SK-N-SH treated with all-trans-retinoic acid at 6 μM for 48 hours (cell line): ENCODE measurements around the gene DMD.

Experiments used
- ATAC-seq: fragments of 200-7000 bp; cut with Tn5 transposase; 3 replicates; pipeline ENCODE4 v1.9.1; 2020; ENCODE audit warnings: mild to moderate bottlenecking, moderate library complexity
- ARNTL ChIP-seq: fragments of 450-650 bp; formaldehyde crosslinking; IDR thresholded peaks from 2 replicates; pipeline ENCODE4 v1.5.0; 2020; ENCODE audit warnings: low read depth, mild to moderate bottlenecking, moderate library complexity, borderline replicate concordance
- BACH2 ChIP-seq: fragments of 250-450 bp; sonication (Bioruptor Pico); IDR thresholded peaks from 2 replicates; pipeline ENCODE4 v1.9.0; 2021; ENCODE audit warnings: mild to moderate bottlenecking, borderline replicate concordance
- CSDC2 ChIP-seq: fragments of 250-450 bp; sonication (Bioruptor Pico); IDR thresholded peaks from 2 replicates; pipeline ENCODE4 v1.5.0; 2020; ENCODE audit warnings: mild to moderate bottlenecking, moderate library complexity
- ESRRG ChIP-seq: fragments of 250-450 bp; sonication (Bioruptor Pico); IDR thresholded peaks from 2 replicates; pipeline ENCODE4 v1.6.1; 2021; ENCODE audit warnings: mild to moderate bottlenecking
- GLIS3 ChIP-seq: fragments of 250-450 bp; sonication (Bioruptor Pico); IDR thresholded peaks from 2 replicates; pipeline ENCODE4 v1.5.0; 2020; ENCODE audit warnings: mild to moderate bottlenecking, moderate library complexity
- ISL1 ChIP-seq: fragments of 250-450 bp; sonication (Bioruptor Pico); IDR thresholded peaks from 2 replicates; pipeline ENCODE4 v2.1.2; 2022; ENCODE audit warnings: mild to moderate bottlenecking, moderate library complexity
- OSR1 ChIP-seq: fragments of 250-450 bp; sonication (Bioruptor Pico); IDR thresholded peaks from 2 replicates; pipeline ENCODE4 v1.8.0; 2022; ENCODE audit warnings: moderate library complexity, mild to moderate bottlenecking, inconsistent platforms
- POU6F1 ChIP-seq: fragments of 250-450 bp; sonication (Bioruptor Pico); IDR thresholded peaks from 2 replicates; pipeline ENCODE4 v1.8.0; 2021; ENCODE audit warnings: low read depth, mild to moderate bottlenecking, moderate library complexity, borderline replicate concordance
- PPARA ChIP-seq: fragments of 250-450 bp; sonication (Bioruptor Pico); IDR thresholded peaks from 2 replicates; pipeline ENCODE4 v1.5.0; 2020; ENCODE audit warnings: mild to moderate bottlenecking, borderline replicate concordance
- RARB ChIP-seq: fragments of 250-450 bp; sonication (Bioruptor Pico); IDR thresholded peaks from 2 replicates; pipeline ENCODE4 v1.8.0; 2021; ENCODE audit warnings: mild to moderate bottlenecking, moderate library complexity
- SNAI2 ChIP-seq: fragments of 250-450 bp; sonication (Bioruptor Pico); IDR thresholded peaks from 2 replicates; pipeline ENCODE4 v1.5.0; 2020; ENCODE audit warnings: mild to moderate bottlenecking, moderate library complexity
- TCF4 ChIP-seq: fragments of 250-450 bp; sonication (Bioruptor Pico); IDR thresholded peaks from 2 replicates; pipeline ENCODE4 v1.8.0; 2021; ENCODE audit warnings: mild to moderate bottlenecking, moderate library complexity, borderline replicate concordance
- TOX ChIP-seq: fragments of 250-450 bp; sonication (Bioruptor Pico); IDR thresholded peaks from 2 replicates; pipeline ENCODE4 v1.8.0; 2021; ENCODE audit warnings: mild to moderate bottlenecking, moderate library complexity, borderline replicate concordance
- TSHZ2 ChIP-seq: fragments of 250-450 bp; sonication (Bioruptor Pico); IDR thresholded peaks from 2 replicates; pipeline ENCODE4 v1.5.0; 2020; ENCODE audit warnings: mild to moderate bottlenecking, moderate library complexity
- ZC3H10 ChIP-seq: fragments of 250-450 bp; sonication (Bioruptor Pico); IDR thresholded peaks from 2 replicates; pipeline ENCODE4 v1.5.1; 2021; ENCODE audit warnings: mild to moderate bottlenecking, moderate library complexity
- ZFP3 ChIP-seq: fragments of 250-450 bp; sonication (Bioruptor Pico); IDR thresholded peaks from 2 replicates; pipeline ENCODE4 v1.5.0; 2020; ENCODE audit warnings: mild to moderate bottlenecking, moderate library complexity
- ZFP30 ChIP-seq: fragments of 450-650 bp; formaldehyde crosslinking; IDR thresholded peaks from 2 replicates; pipeline ENCODE4 v1.5.0; 2022; ENCODE audit warnings: mild to moderate bottlenecking, moderate library complexity
- ZNF8 ChIP-seq: fragments of 450-650 bp; formaldehyde crosslinking; IDR thresholded peaks from 2 replicates; pipeline ENCODE4 v1.5.0; 2020; ENCODE audit warnings: mild to moderate bottlenecking, moderate library complexity
- TF ChIP-seq, protein P1 (sequence below): fragments of 250-450 bp; sonication (Bioruptor Pico); IDR thresholded peaks from 2 replicates; pipeline ENCODE4 v1.5.1; 2020; ENCODE audit warnings: low read depth, mild to moderate bottlenecking, moderate library complexity
- TF ChIP-seq, protein P2 (sequence below): fragments of 250-450 bp; sonication (Bioruptor Pico); IDR thresholded peaks from 2 replicates; pipeline ENCODE4 v1.8.0; 2020; ENCODE audit warnings: mild to moderate bottlenecking, moderate library complexity, borderline replicate concordance
- TF ChIP-seq, protein P3 (sequence below): fragments of 250-450 bp; sonication (Bioruptor Pico); IDR thresholded peaks from 2 replicates; pipeline ENCODE4 v1.5.1; 2021; ENCODE audit warnings: mild to moderate bottlenecking, moderate library complexity

Gene DMD

DNA sequence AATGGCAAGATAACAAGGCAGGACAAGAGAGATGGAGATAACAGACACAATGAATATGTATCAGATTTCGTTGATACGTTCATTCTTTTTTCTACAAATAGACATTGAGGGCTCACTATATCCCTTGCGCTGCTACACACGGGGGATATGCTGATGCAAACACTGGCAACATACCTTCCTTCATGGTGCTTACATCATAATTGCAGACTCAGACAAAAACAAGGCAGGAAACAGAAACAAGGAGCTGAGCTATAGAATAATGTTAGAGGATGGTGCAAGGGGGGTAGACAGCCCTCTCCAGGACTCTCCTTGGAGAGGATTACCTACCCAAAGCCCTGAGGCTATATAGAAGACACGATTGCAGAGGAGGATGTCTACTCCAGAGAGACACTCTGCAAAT lies 1069.5 kb downstream of the DMD start:
- ATAC-seq = no peak
- TF ChIP-seq ZFP3 (CRISPR knock-in tag) = no peak
- TF ChIP-seq CSDC2 (CRISPR knock-in tag) = no peak
- TF ChIP-seq TSHZ2 (CRISPR knock-in tag) = no peak
- TF ChIP-seq, protein P1, sequence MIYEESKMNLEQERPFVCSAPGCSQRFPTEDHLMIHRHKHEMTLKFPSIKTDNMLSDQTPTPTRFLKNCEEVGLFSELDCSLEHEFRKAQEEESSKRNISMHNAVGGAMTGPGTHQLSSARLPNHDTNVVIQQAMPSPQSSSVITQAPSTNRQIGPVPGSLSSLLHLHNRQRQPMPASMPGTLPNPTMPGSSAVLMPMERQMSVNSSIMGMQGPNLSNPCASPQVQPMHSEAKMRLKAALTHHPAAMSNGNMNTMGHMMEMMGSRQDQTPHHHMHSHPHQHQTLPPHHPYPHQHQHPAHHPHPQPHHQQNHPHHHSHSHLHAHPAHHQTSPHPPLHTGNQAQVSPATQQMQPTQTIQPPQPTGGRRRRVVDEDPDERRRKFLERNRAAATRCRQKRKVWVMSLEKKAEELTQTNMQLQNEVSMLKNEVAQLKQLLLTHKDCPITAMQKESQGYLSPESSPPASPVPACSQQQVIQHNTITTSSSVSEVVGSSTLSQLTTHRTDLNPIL = no peak

- TF ChIP-seq ZFP3 (CRISPR knock-in tag) = no peak
- no peak for TF ChIP-seq RARB
- no peak for TF ChIP-seq OSR1 (CRISPR knock-in tag)
- TF ChIP-seq ARNTL (CRISPR knock-in tag) = no peak
- TF ChIP-seq TCF4 (CRISPR knock-in tag) = no peak
- no peak for TF ChIP-seq ZC3H10 (CRISPR knock-in tag)
- no peak for TF ChIP-seq ESRRG
Measured at GRCh38 chrX:32139476-32139875, 1071.9 kb downstream of the DMD start.

GRCh38 chrX:32137525-32137924 lies 1073.8 kb downstream of the DMD start:
- TF ChIP-seq ZC3H10 (CRISPR knock-in tag) (no peak), ARNTL (CRISPR knock-in tag) (no peak), ESRRG (no peak), TCF4 (CRISPR knock-in tag) (no peak), SNAI2 (CRISPR knock-in tag) (no peak), POU6F1 (no peak), ZFP30 (CRISPR knock-in tag) (no peak), TSHZ2 (CRISPR knock-in tag) (no peak), ZFP3 (CRISPR knock-in tag) (no peak), OSR1 (CRISPR knock-in tag) (no peak), ISL1 (CRISPR knock-in tag) (no peak), BACH2 (CRISPR knock-in tag) (no peak), ZNF8 (no peak), RARB (no peak), GLIS3 (CRISPR knock-in tag) (no peak), PPARA (CRISPR knock-in tag) (no peak), TOX (CRISPR knock-in tag) (no peak)
- TF ChIP-seq, protein P2, sequence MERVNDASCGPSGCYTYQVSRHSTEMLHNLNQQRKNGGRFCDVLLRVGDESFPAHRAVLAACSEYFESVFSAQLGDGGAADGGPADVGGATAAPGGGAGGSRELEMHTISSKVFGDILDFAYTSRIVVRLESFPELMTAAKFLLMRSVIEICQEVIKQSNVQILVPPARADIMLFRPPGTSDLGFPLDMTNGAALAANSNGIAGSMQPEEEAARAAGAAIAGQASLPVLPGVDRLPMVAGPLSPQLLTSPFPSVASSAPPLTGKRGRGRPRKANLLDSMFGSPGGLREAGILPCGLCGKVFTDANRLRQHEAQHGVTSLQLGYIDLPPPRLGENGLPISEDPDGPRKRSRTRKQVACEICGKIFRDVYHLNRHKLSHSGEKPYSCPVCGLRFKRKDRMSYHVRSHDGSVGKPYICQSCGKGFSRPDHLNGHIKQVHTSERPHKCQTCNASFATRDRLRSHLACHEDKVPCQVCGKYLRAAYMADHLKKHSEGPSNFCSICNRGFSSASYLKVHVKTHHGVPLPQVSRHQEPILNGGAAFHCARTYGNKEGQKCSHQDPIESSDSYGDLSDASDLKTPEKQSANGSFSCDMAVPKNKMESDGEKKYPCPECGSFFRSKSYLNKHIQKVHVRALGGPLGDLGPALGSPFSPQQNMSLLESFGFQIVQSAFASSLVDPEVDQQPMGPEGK (CRISPR knock-in tag) = no peak
- TF ChIP-seq, protein P3, sequence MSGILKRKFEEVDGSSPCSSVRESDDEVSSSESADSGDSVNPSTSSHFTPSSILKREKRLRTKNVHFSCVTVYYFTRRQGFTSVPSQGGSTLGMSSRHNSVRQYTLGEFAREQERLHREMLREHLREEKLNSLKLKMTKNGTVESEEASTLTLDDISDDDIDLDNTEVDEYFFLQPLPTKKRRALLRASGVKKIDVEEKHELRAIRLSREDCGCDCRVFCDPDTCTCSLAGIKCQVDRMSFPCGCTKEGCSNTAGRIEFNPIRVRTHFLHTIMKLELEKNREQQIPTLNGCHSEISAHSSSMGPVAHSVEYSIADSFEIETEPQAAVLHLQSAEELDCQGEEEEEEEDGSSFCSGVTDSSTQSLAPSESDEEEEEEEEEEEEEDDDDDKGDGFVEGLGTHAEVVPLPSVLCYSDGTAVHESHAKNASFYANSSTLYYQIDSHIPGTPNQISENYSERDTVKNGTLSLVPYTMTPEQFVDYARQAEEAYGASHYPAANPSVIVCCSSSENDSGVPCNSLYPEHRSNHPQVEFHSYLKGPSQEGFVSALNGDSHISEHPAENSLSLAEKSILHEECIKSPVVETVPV (CRISPR knock-in tag) = no peak
- TF ChIP-seq, protein P1 = no peak
- ATAC-seq = no peak

More at GRCh38 chrX:32139476-32139875, 1071.9 kb downstream of the DMD start:
- ATAC-seq = no peak
